ENCODE measurements around the gene CLEC10A.
"Not testable (repeated sequence)": the region's sequence is repeated elsewhere in the genome, so short reads cannot be mapped to it uniquely, and the experiment has no call there.

CLEC10A gene

DNA sequence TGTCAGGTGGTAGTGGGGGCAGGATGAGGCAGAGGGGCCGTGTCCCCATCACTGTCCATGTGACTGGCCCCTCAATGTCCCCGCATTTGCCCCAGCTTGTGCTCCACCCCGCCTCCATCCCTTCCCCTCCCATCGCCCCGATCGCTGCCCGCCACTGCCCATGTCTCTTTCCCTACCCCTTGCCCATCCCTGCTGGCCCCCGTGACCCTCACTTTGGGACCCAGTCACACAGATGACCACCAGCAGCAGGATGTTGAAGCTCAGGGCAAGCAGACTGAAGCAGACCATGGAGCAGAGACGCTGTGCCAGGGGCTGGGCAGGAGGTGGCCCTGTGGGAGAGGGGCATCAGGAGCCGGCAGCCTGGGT is 28.5 kb upstream of the CLEC10A start:
- DNase-seq (ENCODE audit: low read depth, low spot score) = no peak

- DNase-seq (ENCODE audit: low read depth, low spot score) = no peak
Measured at GRCh38 chr17:7107795-7108559, 27.9 kb upstream of the CLEC10A start.

- DNase-seq (ENCODE audit: low read depth, low spot score) = no peak
Measured at GRCh38 chr17:7107012-7107754, 27.1 kb upstream of the CLEC10A start.

GRCh38 chr17:7102421-7102820 is 22.4 kb upstream of the CLEC10A start:
- no peak for DNase-seq (ENCODE audit: low read depth, low spot score)

- no peak for DNase-seq (ENCODE audit: low read depth, low spot score)
Measured at GRCh38 chr17:7101531-7101930, 21.5 kb upstream of the CLEC10A start.

DNA sequence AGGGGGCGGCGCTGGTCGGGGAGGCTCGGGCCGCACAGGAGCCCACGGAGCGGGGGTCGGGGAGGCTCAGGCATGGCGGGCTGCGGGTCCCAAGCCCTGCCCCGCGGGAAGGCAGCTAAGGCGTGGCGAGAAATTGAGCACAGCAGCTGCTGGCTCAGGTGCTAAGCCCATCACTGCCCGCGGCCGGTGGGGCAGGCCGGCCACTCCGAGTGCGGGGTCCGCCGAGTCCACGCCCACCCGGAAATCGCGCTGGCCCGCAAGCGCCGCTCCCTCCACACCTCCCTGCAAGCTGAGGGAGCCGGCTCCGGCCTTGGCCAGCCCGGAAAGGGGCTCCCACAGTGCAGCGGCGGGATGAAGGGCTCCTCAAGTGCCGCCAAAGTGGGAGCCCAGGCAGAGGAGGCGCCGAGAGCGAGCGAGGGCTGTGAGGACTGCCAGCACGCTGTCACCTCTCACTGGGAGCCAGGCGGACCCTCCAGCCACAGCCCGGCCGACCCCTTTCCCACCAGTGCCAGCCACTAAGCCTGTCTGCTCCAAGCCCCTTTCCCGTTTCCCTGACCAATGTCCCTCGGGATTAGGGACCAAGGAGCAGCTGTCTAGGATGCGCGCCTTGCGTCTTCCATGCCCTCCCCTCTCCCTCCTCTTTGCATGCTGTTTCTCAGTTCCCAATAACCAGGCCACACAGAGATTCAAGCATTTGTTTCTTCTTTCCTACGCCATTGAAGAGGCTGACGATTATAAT is 20.8 kb upstream of the CLEC10A start:
- DNase-seq (ENCODE audit: low read depth, low spot score) = not testable (repeated sequence)

DNA sequence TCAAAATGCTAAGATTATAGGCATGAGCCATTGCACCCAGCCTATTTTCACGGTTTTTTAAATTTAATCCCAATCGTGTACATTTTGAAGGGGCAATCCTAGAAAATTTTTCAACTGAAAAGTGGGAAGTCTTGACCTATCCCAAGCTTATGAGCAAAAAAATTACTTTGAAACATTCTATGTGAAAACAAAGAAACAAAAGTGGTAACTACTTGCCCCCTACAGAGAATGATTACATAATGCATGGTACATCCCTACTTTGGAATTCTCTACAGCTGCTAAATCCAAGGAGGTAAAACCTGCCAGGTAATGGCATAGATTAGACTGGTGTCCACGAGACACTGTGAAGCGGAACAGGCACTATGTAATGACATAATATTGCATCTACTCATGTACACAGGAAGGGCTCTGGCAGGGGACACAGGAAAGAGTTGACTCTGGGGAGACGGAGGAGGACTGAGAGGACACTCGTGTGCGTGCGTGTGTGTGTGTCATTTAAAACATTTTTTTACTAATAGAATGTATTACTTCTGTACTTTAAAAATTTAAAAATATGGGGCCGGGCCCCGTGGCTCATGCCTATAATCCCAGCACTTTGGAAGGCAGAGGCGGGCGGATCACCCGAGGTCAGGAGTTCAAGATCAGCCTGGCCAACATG is 18.9 kb upstream of the CLEC10A start:
- DNase-seq (ENCODE audit: low read depth, low spot score) = no peak

DNA sequence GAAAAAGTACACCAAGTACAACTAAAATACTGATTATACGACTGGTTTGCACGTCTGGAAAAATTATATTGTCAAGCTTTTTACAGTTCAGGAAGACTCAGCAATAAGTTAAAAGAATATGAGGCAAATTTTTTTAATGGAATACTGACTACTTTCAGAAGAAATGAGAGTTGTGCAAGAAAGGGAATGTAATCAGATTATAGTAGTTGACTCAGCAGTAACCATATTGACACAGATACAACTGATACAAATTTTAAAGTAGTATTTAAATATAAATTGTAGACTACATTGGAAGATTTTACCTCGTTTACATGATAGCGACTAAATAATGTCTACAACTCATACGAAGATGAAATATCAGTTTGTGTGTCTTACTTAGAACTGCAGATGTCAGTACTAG is 17.9 kb upstream of the CLEC10A start:
- DNase-seq (ENCODE audit: low read depth, low spot score) = no peak

DNA sequence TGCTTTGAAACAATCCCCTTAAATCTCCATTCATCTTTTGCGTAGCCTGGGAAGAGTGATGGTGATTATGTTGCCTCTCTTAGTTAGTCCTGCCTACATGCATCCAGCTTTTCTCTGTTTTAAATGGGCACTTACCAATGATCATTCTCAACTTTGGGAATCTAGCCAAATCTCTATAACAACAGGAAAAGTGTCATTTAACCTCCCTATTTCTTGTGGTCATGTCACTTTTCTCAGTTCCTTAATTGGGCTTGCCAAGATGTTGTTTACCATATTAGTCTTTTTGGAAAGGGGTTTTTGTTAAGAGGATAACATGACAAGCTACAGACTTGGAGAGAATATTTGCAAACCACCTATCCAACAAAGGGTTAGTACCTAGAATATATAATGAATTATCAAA is 15.6 kb upstream of the CLEC10A start:
- DNase-seq (ENCODE audit: low read depth, low spot score) = no peak

- DNase-seq (ENCODE audit: low read depth, low spot score) = no peak
Measured at GRCh38 chr17:7094652-7095019, 14.6 kb upstream of the CLEC10A start.

DNA sequence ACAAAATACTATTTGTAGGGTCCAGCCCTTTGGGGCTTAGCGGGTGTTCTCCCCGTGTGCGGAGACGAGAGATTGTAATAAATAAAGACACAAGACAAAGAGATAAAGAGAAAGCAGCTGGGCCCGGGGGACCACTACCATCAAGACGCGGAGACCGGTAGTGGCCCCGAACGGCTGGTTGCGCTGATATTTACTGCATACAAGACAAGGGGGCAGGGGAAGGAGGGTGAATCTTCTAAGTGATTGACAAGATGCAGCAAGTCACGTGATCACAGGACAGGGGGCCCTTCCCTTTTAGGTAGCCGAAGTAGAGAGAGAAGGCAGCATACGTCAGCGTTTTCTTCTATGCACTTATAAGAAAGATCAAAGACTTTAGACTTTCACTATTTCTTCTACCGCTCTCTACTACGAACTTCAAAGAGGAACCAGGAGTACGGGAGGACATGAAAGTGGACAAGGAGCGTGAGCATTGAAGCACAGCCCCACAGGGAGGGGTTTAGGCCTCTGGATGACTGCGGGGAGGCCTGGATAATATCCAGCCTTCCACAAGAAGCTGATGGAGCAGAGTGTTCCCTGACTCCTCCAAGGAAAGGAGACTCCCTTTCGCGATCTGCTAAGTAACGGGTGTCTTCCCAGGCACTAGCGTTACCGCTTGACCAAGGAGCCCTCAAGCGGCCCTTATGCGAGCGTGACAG is 11.4 kb upstream of the CLEC10A start:
- not testable (repeated sequence) for DNase-seq (ENCODE audit: low read depth, low spot score)

DNA sequence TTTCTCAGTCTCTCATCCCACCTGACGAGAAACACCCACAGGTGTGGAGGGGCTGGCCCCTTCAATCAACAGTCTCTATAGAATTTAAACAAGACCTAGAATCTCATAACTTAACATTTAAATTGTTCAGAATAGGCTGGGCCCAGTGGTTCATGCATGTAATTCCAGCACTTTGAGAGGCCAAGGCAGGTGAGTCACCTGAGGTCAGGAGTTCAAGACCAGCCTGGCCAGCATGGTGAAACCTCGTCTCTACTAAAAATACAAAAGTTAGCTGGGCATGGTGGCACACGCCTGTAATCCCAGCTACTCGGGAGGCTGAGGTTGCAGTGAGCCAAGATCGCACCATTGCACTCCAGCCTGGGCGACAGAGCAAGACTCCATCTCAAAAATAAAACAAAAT is 9.5 kb upstream of the CLEC10A start:
- DNase-seq (ENCODE audit: low read depth, low spot score) = not testable (repeated sequence)

DNA sequence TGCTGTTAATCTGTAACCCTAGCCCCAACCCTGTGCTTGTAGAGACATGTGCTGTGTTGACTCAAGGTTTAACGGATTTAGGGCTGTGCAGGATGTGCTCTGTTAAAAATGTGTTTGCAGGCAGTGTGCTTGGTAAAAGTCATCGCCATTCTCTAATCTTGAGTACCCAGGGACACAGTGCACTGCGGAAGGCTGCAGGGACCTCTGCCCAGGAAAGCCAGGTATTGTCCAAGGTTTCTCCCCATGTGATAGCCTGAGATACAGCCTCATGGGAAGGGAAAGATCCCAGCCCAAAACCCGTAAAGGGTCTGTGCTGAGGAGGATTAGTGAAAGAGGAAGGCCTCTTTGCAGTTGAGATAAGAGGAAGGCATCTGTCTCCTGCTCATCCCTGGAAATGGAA is 8.4 kb upstream of the CLEC10A start:
- not testable (repeated sequence) for DNase-seq (ENCODE audit: low read depth, low spot score)

DNA sequence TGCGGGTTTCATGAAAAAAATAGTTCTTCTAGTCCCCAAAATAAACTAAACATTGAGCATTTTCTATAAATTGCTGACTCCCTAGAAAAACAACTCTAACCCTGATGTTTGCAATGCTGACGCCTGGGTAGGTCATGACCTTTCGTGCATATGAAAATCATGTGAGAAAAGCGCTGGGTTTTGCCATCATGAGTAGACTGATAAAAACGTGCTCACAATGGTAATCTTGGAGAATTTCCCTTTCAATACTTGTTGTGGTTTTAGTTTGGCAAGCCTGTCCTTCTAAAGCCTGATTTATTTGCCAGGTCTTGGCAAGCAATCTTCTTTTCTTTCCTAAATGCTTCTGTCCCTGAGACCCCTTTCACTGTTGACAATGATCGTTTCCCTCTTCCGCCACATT is 4.0 kb upstream of the CLEC10A start:
- no peak for DNase-seq (ENCODE audit: low read depth, low spot score)

GRCh38 chr17:7083592-7083991 is 3.5 kb upstream of the CLEC10A start:
- DNase-seq (ENCODE audit: low read depth, low spot score) = no peak

DNA sequence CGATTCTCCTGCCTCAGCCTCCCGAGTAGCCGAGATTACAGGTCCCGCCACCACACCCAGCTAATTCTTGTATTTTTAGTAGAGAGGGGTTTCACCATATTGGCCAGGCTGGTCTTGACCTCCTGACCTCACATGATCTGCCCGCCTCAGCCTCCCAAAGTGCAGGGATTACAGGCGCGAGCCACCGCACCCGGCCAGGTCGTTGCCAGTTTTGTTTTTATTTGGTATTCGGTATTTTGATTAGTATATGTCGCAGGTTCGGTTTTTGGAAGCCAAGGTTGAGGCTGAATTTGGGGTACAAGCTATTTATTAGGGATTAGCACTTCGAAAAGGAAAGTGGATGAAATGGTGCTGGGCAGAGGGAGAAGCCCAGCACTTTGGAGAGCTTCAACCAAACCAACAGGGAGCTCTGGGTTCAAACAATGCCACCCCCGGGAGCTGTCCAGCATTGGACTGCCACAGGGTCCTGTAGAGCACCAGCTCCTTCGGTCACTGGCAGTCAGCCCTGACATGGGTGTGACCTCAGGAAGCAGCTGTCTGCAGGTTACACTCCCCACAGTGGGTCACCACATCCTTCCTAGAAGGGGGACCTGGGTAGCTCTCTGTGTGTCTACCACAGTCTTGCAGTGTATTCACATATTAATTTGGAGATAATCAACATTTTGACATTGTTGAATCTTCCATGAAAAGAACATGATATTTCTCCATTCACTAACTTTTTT is 1.5 kb upstream of the CLEC10A start:
- DNase-seq (ENCODE audit: low read depth, low spot score) = no peak

DNA sequence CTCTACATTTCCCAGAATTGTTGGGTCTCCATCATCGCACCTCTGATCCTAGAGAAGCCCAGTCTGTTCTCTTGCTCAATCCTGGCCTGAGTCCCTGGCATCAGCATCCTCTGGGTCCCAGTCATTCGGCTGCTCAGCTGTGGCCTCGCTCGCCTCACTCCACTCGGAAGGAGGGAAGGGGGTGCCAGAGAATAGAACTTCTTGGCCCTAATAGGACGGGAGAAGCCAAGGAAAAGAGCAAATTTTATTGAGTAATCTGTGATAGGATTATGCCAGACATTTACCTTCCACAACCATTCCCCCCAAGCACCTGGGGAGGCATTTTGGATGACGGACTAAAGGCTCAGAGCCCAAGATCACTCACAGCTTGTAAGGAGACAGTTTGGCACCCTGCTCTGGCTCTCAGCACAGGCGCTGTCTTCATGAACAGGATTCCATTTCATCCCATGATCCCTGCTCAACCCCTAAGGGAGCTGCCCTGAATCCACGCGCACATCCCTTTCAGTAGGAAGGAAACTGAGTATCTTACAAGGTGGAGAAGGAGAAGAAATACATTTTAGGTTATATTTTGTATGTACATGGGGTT is 498 bp upstream of the CLEC10A start:
- DNase-seq (ENCODE audit: low read depth, low spot score) = no peak

- DNase-seq (ENCODE audit: low read depth, low spot score) = no peak
Measured at GRCh38 chr17:7078711-7079110, 1.3 kb downstream of the CLEC10A start.

DNA sequence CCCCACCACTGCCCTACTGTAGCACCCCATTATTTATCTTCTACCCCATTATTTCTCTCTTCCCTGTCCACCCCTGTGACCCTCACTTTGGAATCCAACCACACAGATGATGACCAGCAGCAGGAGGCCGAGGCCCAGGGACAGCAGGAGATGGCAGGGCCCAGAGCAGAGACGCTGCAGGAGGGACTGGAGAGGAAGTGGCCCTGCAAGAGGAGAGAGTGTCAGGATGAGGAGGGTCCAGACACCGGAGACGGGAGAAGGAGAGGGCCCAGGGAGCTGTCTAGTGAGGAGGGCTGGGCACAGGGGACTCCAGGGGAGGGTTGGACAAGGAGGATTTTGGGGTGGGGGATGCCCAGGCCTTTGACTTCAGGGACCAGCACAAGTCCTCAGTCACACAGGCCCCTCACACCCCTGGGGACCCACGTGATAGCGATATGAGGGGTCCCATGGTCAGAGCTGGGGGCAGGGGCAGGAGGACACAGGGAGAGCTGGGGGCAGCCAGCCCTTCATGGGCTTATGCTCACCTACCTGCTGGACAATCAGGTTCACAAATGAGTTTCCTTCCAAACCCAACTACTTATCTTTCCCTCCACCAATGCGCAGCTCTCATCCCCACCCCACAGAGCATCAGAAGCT is 2.0 kb downstream of the CLEC10A start:
- DNase-seq (ENCODE audit: low read depth, low spot score) = no peak

- DNase-seq (ENCODE audit: low read depth, low spot score) = no peak
Measured at GRCh38 chr17:7074931-7075330, 5.1 kb downstream of the CLEC10A start.

Measured in smooth muscle cell of the brain vasculature (primary cell).